ENCODE measurements around the gene BICD1.

BICD1 gene

DNA sequence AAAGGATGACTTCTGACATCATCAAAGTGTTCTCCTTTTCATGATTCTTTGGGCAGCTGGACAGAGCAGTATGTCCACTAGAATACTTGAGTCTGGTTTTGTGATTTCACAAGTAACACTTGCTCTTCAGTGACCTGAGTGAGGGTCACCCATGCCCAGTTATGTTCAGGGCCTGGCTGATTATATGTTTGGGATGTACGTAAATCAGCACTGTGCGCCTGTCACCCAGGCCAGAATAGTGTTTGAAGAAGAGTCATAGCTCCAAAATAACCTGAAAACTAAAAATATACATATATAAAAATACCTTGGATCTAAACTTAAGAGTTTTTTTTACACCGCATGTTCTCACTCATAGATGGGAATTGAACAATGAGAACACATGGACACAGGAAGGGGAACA, 3.8 kb downstream of the BICD1 start:
- no peak overlapping the region for H3K4me3 ChIP-seq (ENCODE audit: low read depth, low read length)
- no peak for DNase-seq (ENCODE audit: low read depth)
- TF ChIP-seq, protein P1, sequence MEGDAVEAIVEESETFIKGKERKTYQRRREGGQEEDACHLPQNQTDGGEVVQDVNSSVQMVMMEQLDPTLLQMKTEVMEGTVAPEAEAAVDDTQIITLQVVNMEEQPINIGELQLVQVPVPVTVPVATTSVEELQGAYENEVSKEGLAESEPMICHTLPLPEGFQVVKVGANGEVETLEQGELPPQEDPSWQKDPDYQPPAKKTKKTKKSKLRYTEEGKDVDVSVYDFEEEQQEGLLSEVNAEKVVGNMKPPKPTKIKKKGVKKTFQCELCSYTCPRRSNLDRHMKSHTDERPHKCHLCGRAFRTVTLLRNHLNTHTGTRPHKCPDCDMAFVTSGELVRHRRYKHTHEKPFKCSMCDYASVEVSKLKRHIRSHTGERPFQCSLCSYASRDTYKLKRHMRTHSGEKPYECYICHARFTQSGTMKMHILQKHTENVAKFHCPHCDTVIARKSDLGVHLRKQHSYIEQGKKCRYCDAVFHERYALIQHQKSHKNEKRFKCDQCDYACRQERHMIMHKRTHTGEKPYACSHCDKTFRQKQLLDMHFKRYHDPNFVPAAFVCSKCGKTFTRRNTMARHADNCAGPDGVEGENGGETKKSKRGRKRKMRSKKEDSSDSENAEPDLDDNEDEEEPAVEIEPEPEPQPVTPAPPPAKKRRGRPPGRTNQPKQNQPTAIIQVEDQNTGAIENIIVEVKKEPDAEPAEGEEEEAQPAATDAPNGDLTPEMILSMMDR (conservative IDR thresholded peaks at IDR 0.05; ENCODE audit: low read depth, low read length) = no peak

GRCh38 chr12:32110942-32111341, 4.3 kb downstream of the BICD1 start:
- no peak overlapping the region for H3K4me3 ChIP-seq (ENCODE audit: low read depth, low read length)
- TF ChIP-seq, protein P1 (conservative IDR thresholded peaks at IDR 0.05; ENCODE audit: low read depth, low read length) = no peak
- DNase-seq (ENCODE audit: low read depth) = no peak

- TF ChIP-seq, protein P1 (conservative IDR thresholded peaks at IDR 0.05; ENCODE audit: low read depth, low read length) = no peak
- peak; percentile 100 for DNase-seq (ENCODE audit: low read depth)
- no peak overlapping the region for H3K4me3 ChIP-seq (ENCODE audit: low read depth, low read length)
Measured at GRCh38 chr12:32115404-32116104, 8.9 kb downstream of the BICD1 start.

GRCh38 chr12:32116897-32117296, 10.2 kb downstream of the BICD1 start:
- H3K4me3 ChIP-seq (ENCODE audit: low read depth, low read length) = no peak overlapping the region
- peak; percentile 43 for DNase-seq (ENCODE audit: low read depth)
- TF ChIP-seq, protein P1 (conservative IDR thresholded peaks at IDR 0.05; ENCODE audit: low read depth, low read length) = no peak

DNA sequence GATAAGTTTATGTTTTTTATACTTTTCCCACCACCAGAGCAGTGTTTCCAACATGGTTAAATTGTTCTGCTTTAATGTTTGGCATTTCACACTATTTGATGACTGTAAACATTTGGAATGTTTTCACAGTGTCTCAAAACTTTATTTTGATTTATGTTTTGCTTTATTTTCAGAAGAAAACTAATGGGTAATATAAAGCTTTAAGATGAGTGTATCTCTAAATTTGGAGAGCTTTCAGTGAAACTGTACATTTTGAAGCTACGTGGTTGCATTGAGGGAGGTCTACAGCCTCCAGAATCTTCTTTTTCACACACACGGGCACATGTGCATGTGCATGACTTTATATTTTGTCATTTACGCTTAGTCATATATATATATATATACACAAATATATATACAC, 10.7 kb downstream of the BICD1 start:
- DNase-seq (ENCODE audit: low read depth) = no peak
- no peak overlapping the region for H3K4me3 ChIP-seq (ENCODE audit: low read depth, low read length)
- TF ChIP-seq, protein P1 (conservative IDR thresholded peaks at IDR 0.05; ENCODE audit: low read depth, low read length) = no peak

DNA sequence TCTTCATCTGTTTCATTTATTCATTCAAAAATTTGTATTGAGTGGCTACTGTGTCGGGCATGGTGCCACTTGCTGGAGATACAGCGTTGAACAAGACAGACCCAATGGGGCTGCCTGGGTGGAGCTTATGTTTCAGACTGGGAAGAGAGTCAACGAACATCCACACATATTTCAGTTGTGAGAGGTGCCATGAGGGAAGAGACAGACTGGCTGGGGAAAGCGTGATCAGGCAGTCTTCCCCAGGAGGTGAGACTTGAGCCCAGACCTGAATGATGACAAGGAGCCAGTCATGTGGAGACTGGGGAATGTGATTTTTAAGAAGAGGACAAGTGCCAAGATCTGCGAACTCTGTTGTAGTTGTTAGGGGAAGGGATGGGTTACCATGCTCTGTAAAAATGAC, 12.2 kb downstream of the BICD1 start:
- no peak for DNase-seq (ENCODE audit: low read depth)
- TF ChIP-seq, protein P1 (conservative IDR thresholded peaks at IDR 0.05; ENCODE audit: low read depth, low read length) = no peak
- no peak overlapping the region for H3K4me3 ChIP-seq (ENCODE audit: low read depth, low read length)

GRCh38 chr12:32120419-32120818, 13.8 kb downstream of the BICD1 start:
- TF ChIP-seq, protein P1 (conservative IDR thresholded peaks at IDR 0.05; ENCODE audit: low read depth, low read length) = no peak
- DNase-seq (ENCODE audit: low read depth) = peak; percentile 64
- H3K4me3 ChIP-seq (ENCODE audit: low read depth, low read length) = no peak overlapping the region

All from choroid plexus epithelial cell (primary cell).